ENCODE data around the gene TMTC4. TPM values are rescaled to one million over a fixed set of nuclear protein-coding genes. Genes with fewer than 3 reads are reported as not detected.
"Not testable (repeated sequence)": the region's sequence is repeated elsewhere in the genome, so short reads cannot be mapped to it uniquely, and the experiment has no call there.

TMTC4 gene
- total RNA-seq (2014; rRNA removed; shearing (Covaris generic); ENCODE audit: low replicate concordance), result 19.5 and 35.3 TPM in 2 replicates

DNA sequence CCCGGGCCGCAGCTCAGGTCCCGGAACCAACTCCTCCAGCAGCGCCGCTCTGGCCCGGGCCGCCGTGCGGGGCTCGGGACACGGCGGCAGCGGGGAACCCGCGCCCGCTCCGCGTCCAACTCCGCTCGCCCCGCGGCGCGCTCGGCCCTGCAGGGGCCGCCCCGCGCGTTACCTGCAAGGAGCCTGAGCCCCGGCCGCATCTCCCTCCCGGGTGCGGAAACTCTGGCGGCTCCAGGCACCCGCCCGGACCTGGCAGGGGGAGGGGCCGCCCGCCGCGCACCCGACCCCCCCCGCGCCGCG, at the start of gene TMTC4:
TSS of gene TMTC4 (minus strand) at position 224 of the 300 bp plus-strand sequence. CDS start 4,433 bp downstream, outside the sequence.
- in situ Hi-C loops (cut with HindIII; ENCODE audit: low pct_unique_long_range_greater_than_20kb, low sequenced_read_pairs), result no loop called here
- no peak for DNase-seq (ENCODE audit: low read depth)

DNA sequence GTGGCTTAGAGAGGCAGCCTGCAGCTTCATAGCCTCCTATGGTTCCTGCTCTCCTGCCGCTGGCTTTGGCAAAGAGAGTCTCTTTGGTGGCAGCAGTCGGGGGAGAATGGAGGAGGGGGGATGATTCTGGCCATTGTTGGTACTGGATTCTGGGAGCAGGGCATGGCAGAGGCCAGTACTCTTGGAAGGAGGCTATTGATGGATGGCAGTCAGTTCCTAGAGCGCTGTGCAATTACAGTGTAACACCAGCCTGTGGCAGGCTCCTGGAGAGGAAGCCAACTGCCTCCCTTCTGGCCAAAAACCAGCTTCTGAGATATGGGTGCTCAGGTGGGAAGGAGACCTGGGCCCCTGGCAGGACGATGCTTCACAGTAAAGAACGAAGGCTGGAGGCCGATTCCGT, 47.9 kb upstream of the TMTC4 start:
- DNase-seq (ENCODE audit: low read depth), result no peak
- in situ Hi-C loops (cut with HindIII; ENCODE audit: low pct_unique_long_range_greater_than_20kb, low sequenced_read_pairs), result no loop called here

DNA sequence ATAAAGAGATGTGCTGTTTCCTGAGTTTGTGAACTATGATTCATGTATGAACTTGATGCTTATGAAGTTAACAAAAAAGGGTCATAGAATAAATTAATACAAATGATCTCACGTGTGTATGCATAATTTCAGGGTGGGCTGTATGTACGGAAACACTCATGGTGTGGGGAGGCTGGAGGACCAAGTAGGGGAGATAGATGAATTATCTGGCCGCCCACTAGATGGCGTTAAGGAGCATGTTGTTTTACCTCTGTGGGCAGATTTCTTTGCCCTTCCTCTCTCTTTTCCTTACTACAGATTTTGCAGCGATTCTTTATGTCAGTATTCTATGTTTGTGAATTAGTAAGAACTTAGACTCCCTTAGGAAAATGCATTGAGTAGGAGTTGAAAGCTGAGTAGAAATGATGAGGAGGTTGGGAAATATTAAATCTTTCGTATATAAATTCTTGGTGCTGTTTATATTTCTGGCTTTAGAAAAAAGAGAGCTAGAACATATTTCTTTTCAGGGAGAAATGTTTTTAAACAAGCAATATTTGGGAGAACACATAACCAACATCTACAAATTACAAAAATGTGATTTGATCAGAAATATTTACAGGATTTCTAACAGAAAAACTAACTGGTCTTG, 47.4 kb upstream of the TMTC4 start:
- in situ Hi-C loops (cut with HindIII; ENCODE audit: low pct_unique_long_range_greater_than_20kb, low sequenced_read_pairs), result no loop called here

DNA sequence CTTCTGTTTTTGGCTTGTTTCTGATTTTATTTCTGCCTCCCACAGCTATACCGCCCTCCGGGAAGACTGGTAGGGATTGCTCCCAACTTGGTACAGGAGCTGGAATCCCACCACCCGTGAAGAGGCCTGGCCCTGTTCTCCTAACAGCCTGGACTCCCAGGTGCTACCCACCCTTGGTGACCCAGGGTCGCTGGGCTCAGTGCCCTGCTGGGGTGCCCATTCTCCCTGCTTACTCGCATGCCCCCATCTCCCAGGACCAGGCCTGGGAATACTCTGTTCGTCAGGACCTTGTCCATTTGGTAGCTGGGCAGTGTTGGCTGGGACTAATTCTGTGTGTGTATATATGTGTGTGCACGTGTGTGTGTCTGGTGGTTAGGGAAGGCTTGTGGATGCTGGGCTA, 41.0 kb upstream of the TMTC4 start:
- in situ Hi-C loops (cut with HindIII; ENCODE audit: low pct_unique_long_range_greater_than_20kb, low sequenced_read_pairs), result no loop called here
- no peak for DNase-seq (ENCODE audit: low read depth)

More for the DNA sequence above, 47.4 kb upstream of the TMTC4 start:
- DNase-seq (ENCODE audit: low read depth), result no peak

DNA sequence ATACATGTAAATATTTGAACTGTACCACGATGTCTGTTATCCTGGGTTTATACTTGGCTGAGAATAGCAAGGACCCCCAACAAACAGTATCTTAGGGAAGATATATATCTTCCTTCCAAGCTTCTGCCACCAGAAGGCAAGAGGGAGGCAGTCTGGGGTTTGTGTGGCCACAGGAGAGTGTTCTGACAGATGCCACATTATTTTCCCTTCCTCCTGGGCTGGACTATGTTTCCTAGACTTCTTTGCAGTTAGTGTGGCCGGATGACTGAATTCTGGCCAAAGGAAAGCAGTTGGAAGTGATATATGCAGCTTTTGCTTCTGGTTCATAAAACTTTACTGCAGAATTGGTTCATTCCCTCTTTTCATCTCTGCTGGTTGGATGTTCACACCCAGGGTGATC, 39.9 kb upstream of the TMTC4 start:
- DNase-seq (ENCODE audit: low read depth), result no peak
- in situ Hi-C loops (cut with HindIII; ENCODE audit: low pct_unique_long_range_greater_than_20kb, low sequenced_read_pairs), result no loop called here

DNA sequence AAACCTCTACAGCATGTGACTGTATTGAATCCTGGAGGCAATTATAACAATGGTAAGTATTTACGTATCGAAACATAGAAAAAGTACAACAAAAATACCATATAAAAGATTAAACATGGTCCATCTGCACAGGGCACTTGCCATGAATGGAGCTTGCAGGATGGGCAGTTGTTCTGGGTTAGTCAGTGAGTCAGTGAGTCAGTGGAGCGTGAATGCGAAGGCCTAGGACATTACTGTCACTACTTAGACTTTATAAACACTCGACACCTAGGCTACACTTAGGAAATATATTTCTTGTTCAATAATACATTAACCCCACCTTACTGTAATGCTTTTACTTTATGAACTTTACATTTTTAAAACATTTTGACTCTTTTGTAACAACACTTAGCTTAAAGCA, 35.6 kb upstream of the TMTC4 start:
- peak; percentile 31 for DNase-seq (ENCODE audit: low read depth)
- in situ Hi-C loops (cut with HindIII; ENCODE audit: low pct_unique_long_range_greater_than_20kb, low sequenced_read_pairs), result no loop called here

GRCh38 chr13:100707818-100708740, 33.5 kb upstream of the TMTC4 start:
- DNase-seq (ENCODE audit: low read depth), result peak; percentile 27
- in situ Hi-C loops (cut with HindIII; ENCODE audit: low pct_unique_long_range_greater_than_20kb, low sequenced_read_pairs), result no loop called here

DNA sequence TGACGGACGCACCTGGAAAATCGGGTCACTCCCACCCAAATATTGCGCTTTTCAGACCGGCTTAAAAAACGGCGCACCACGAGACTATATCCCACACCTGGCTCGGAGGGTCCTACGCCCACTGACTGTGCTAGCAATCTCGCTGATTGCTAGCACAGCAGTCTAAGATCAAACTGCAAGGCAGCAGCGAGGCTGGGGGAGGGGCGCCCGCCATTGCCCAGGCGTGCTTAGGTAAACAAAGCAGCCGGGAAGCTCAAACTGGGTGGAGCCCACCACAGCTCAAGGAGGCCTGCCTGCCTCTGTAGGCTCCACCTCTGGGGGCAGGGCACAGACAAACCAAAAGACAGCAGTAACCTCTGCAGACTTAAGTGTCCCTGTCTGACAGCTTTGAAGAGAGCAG, 23.7 kb upstream of the TMTC4 start:
- DNase-seq (ENCODE audit: low read depth); in situ Hi-C loops (cut with HindIII; ENCODE audit: low pct_unique_long_range_greater_than_20kb, low sequenced_read_pairs): not testable (repeated sequence)

GRCh38 chr13:100695509-100695773, 20.8 kb upstream of the TMTC4 start:
- DNase-seq (ENCODE audit: low read depth), result no peak
- in situ Hi-C loops (cut with HindIII; ENCODE audit: low pct_unique_long_range_greater_than_20kb, low sequenced_read_pairs), result no loop called here

GRCh38 chr13:100694722-100695508, 20.3 kb upstream of the TMTC4 start:
- in situ Hi-C loops (cut with HindIII; ENCODE audit: low pct_unique_long_range_greater_than_20kb, low sequenced_read_pairs), result no loop called here
- DNase-seq (ENCODE audit: low read depth), result no peak

DNA sequence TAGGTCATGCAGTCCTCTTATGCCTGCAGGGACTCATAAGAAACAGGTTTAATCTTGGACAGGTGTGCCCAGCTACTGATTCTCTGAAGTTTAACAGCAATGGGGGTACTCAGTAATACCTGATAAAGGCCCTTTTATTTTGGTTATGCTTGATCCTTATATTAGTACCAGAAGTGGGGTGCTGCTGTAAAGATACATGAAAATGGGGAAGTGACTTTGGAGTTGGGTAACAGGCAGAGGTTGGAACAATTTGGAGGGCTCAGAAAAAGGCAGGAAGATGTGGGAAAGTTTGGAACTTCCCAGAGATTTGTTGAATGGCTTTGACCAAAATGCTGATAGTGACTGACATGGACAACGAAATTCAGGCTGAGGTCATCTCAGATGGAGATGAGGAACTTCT, 14.6 kb upstream of the TMTC4 start:
- in situ Hi-C loops (cut with HindIII; ENCODE audit: low pct_unique_long_range_greater_than_20kb, low sequenced_read_pairs), result no loop called here
- DNase-seq (ENCODE audit: low read depth), result no peak

- in situ Hi-C loops (cut with HindIII; ENCODE audit: low pct_unique_long_range_greater_than_20kb, low sequenced_read_pairs), result no loop called here
- no peak for DNase-seq (ENCODE audit: low read depth)
These were observed 5.5 kb upstream of the TMTC4 start for GRCh38 chr13:100680131-100680530.

DNA sequence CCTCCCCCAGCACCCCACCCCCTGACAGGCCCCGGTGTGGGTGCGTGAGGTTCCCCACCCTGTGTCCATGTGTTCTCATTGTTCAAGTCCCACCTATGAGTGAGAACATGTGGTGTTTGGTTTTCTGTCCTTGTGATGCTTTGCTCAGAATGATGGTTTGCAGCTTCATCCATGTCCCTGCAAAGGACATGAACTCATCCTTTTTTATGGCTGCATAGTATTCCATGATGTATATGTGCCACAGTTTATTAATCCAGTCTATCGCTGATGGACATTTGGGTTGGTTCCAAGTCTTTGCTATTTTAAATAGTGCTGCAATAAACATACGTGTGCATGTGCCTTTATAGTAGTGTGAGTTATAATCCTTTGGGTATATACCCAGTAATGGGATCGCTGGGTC, 2.5 kb upstream of the TMTC4 start:
- in situ Hi-C loops (cut with HindIII; ENCODE audit: low pct_unique_long_range_greater_than_20kb, low sequenced_read_pairs); DNase-seq (ENCODE audit: low read depth): not testable (repeated sequence)

- in situ Hi-C loops (cut with HindIII; ENCODE audit: low pct_unique_long_range_greater_than_20kb, low sequenced_read_pairs), result no loop called here
- DNase-seq (ENCODE audit: low read depth), result no peak
These were observed 1.1 kb upstream of the TMTC4 start for GRCh38 chr13:100675661-100676129.

DNA sequence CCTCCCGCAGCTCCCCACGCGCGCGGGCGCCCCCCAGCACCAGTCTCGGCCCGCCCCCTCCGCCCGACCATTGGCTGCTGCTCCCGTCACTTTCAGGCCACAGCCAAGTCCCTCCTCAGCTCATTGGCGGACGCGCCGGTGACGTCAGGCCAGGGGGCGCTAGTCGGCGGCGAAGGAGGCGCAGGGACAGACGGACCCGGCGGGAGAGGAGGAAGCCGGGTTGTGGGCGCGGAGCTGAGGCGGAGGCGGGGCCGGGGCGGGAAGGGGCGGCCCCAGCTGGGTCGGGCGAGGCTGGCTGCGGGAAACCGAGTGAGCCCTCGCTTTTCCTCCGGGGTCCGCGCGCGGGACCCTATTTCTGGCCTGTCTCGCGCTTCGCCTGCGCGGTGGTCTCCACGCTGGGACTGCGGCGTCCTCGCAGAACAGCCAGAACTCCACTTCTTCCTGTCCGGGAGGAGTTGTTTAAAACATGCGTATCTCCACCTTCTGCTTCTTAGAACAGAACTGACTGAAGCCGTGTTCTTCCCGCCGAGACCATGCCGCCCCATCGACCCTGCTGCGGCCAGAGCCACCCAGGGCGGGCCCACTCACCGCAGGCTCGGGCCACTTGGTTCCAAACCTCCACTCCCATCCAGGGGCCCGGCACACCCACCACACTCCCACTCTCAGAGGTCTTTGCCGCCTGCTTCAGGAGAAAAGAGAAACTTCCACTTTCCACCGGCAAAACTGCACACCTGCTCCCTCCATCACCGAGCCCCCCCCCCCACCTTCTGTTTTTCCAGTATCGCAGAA, 471 bp upstream of the TMTC4 start:
- peak; percentile 96 for DNase-seq (ENCODE audit: low read depth)
- in situ Hi-C loops (cut with HindIII; ENCODE audit: low pct_unique_long_range_greater_than_20kb, low sequenced_read_pairs), result no loop called here

- in situ Hi-C loops (cut with HindIII; ENCODE audit: low pct_unique_long_range_greater_than_20kb, low sequenced_read_pairs), result no loop called here
- peak; percentile 69 for DNase-seq (ENCODE audit: low read depth)
These were observed 653 bp downstream of the TMTC4 start for GRCh38 chr13:100673713-100674571.

DNA sequence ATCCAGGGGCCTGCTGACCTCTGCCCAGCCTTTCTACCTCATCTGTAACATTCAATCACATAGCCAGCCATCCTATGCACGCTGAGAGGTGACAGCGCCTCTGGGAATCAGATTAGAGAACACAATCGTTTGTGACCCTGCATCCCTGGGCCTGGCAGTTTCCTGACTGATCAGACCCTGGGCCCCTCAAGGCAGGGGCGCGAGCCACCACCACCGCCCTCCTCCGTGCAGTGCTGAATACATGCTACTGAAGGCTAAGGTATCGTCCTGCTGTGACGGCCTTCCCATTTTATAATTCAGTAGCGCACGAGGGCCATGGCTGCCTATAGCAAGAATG, 1.3 kb downstream of the TMTC4 start:
- no peak for DNase-seq (ENCODE audit: low read depth)
- in situ Hi-C loops (cut with HindIII; ENCODE audit: low pct_unique_long_range_greater_than_20kb, low sequenced_read_pairs), result no loop called here
